Adrenal gland (tissue), 5 donors: Measurements from ENCODE around the gene RELN.

Experiments
- CTCF ChIP-seq, 6 experiments: fragments of 450-650 bp in 4 of 6; fragments of 200-600 bp in 2 of 6; sonication (generic) in 1 of 6; IDR thresholded peaks; 1 replicate in 5 of 6; 2 replicates in 1 of 6; pipeline versions ENCODE4 v1.5.1 to v1.8.0; 2016 to 2021; ENCODE audit warnings: antibody characterized with exemption in 6 of 6, mild to moderate bottlenecking in 2 of 6, moderate library complexity in 1 of 6
- POLR2A ChIP-seq, 2 donors: fragments of 450-650 bp; IDR thresholded peaks; one replicate each; pipeline ENCODE4 v1.6.1; 2017; ENCODE audit warnings: antibody characterized with exemption in 2 of 2, mild to moderate bottlenecking in 2 of 2, moderate library complexity in 1 of 2
- donor health status: DM: no; HTN: no; CAD: no.

GRCh38 chr7:103990991-103991390 lies 1.5 kb upstream of the RELN start:
- TF ChIP-seq CTCF (IDR thresholded peaks at IDR 0.05) (no peak), POLR2A (IDR thresholded peaks at IDR 0.05) (no peak)
